Measurements from ENCODE around the gene NCAPH2. TPM values are rescaled to one million over a fixed set of nuclear protein-coding genes. Genes with fewer than 3 reads are reported as not detected.

NCAPH2 gene
- total RNA-seq, 1 donor from 2014 or later: 45.7 TPM

DNA sequence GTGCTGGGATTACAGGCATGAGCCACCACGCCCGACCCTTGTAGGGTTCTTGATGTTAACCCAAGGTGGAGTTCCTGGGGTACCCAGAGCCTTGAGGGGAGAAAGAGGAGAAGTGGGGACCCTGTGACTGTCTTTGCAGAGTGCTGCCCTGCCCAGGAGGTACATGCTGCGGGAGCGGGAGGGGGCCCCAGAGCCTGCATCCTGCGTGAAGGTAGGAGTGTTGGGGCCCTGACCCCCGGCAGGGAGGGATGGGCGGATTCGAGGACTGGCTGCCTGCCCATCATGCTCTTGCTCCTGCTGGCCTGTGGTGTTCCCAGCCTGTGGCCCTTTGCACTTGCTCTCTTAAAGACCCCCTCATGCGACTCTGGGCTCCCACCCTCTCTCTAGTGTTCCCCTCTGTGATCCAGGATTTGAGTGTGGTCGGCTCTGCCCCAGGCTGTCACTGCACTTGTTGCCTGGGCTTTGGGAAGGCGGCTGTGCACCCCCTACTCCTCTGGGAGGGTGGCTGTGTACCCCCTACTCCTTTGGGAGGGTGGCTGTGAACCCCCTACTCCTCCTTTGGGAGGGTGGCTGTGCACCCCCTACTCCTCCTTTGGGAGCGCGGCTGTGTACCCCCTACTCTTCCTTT lies 12.9 kb downstream of the NCAPH2 start:
- Histone ChIP-seq H3K4me1 (peaks cover 19% of the 10 kb centered on the region), H3K4me3 (no peak overlapping the region), H3K9me3 (no peaks in the 10 kb centered on the region), H3K27ac (no peak overlapping the region), H3K36me3 (peaks cover 0 to 71% of the 10 kb centered on the region in 2 donors), H3K27me3 (no peaks in the 10 kb centered on the region)
- intact Hi-C loops (cut with DNase I): loop anchor here (10.0 kb wide), 1 partner anchor 256 kb away; the partner anchor contains the start of gene MAPK12
- TF ChIP-seq POLR2A (IDR thresholded peaks at IDR 0.05): no peak
- no peak for TF ChIP-seq POLR2AphosphoS5 (IDR thresholded peaks at IDR 0.05; ENCODE audit: insufficient read depth in 1 of 2, low read depth in 1 of 2)
- TF ChIP-seq, protein P1, sequence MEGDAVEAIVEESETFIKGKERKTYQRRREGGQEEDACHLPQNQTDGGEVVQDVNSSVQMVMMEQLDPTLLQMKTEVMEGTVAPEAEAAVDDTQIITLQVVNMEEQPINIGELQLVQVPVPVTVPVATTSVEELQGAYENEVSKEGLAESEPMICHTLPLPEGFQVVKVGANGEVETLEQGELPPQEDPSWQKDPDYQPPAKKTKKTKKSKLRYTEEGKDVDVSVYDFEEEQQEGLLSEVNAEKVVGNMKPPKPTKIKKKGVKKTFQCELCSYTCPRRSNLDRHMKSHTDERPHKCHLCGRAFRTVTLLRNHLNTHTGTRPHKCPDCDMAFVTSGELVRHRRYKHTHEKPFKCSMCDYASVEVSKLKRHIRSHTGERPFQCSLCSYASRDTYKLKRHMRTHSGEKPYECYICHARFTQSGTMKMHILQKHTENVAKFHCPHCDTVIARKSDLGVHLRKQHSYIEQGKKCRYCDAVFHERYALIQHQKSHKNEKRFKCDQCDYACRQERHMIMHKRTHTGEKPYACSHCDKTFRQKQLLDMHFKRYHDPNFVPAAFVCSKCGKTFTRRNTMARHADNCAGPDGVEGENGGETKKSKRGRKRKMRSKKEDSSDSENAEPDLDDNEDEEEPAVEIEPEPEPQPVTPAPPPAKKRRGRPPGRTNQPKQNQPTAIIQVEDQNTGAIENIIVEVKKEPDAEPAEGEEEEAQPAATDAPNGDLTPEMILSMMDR (IDR thresholded peaks at IDR 0.05): no peak
- DNase-seq (ENCODE audit: extremely low spot score in 2 of 2): peak in 1 of 2 donors; percentile 93

DNA sequence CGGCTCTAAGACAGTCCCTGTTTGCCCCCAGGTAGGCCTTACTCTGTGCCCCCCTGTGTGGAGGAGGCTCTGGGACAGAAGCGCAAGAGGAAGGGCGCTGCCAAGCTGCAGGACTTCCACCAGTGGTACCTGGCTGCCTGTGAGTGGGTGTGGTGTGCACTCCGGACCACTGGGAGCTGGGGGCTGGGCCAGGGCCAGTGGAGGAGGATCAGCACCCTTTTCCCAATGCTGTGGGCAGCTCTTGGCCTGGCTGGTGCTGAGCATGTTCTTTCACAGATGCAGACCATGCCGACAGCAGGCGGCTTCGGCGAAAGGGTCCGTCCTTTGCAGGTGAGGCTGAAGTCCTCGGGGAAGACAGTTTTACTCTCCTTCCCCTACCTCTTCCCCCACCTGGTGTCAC lies 13.7 kb downstream of the NCAPH2 start:
- intact Hi-C loops (cut with DNase I): loop anchor here (10.0 kb wide), 1 partner anchor 257 kb away; the partner anchor contains the start of gene MAPK12
- H3K9me3 ChIP-seq: no peaks in the 10 kb centered on the region
- H3K4me3 ChIP-seq: no peak overlapping the region
- H3K27me3 ChIP-seq: no peaks in the 10 kb centered on the region
- TF ChIP-seq POLR2A (IDR thresholded peaks at IDR 0.05): no peak
- no peak for TF ChIP-seq POLR2AphosphoS5 (IDR thresholded peaks at IDR 0.05; ENCODE audit: insufficient read depth in 1 of 2, low read depth in 1 of 2)
- TF ChIP-seq, protein P1 (IDR thresholded peaks at IDR 0.05): no peak
- peaks cover 24% of the 10 kb centered on the region for H3K4me1 ChIP-seq
- H3K27ac ChIP-seq: no peak overlapping the region
- DNase-seq (ENCODE audit: extremely low spot score in 2 of 2): peak in 1 of 2 donors; percentile 85
- H3K36me3 ChIP-seq: peaks cover 0 to 69% of the 10 kb centered on the region in 2 donors

DNA sequence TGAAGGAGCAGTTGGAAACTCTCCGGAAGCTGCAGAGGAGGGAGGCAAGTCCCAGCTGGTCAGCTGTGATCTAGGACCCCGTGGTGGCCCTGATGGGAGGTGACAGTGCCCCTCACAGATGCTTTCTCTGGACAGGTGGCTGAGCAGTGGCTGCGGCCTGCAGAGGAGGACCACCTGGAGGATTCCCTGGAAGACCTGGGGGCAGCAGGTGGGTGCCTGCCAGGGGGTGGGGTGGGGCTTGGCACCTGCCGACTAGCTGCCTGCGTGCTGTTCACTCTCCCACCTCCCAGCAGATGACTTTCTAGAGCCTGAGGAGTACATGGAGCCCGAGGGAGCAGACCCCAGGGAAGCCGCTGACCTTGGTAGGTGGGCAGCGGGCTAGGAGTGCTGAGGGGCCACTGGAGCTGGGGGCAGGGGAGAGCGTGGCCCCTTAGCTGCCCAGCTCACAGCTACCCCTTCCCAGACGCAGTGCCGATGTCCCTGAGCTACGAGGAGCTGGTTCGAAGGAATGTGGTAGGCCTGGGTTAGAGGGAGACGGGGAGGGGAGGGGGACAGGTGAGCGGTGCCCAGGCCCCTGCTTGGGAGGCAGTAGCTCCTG lies 14.3 kb downstream of the NCAPH2 start:
- peak in 1 of 2 donors; percentile 85 for DNase-seq (ENCODE audit: extremely low spot score in 2 of 2)
- TF ChIP-seq, protein P1 (IDR thresholded peaks at IDR 0.05): no peak
- TF ChIP-seq POLR2AphosphoS5 (IDR thresholded peaks at IDR 0.05; ENCODE audit: insufficient read depth in 1 of 2, low read depth in 1 of 2) (no peak), POLR2A (IDR thresholded peaks at IDR 0.05) (no peak)
- intact Hi-C loops (cut with DNase I): loop anchor here (10.0 kb wide), 1 partner anchor 258 kb away; the partner anchor contains the start of gene MAPK12
- Histone ChIP-seq H3K4me1 (peaks cover 29% of the 10 kb centered on the region), H3K36me3 (peaks cover 0 to 64% of the 10 kb centered on the region in 2 donors), H3K27me3 (no peaks in the 10 kb centered on the region), H3K4me3 (no peak overlapping the region), H3K27ac (no peak overlapping the region), H3K9me3 (no peaks in the 10 kb centered on the region)

DNA sequence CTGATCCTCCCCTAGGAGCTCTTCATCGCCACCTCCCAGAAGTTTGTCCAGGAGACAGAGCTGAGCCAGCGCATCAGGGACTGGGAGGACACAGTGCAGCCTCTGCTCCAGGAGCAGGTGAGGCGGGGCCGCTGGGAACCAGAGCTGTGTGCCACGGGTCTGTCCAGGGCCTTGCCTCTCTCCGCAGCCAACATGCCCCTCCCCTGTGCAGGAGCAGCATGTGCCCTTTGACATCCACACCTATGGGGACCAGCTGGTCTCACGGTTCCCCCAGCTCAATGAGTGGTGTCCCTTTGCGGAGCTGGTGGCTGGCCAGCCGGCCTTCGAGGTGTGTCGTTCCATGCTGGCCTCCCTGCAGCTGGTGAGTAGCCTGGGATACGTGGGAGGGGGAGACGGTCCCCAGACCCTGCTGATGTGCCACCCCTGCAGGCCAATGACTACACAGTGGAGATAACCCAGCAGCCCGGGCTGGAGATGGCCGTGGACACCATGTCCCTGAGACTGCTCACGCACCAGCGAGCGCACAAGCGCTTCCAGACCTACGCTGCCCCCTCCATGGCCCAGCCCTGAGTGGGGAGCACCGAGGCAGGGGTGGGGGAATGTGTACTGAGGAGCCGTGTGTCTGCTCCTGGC lies 14.9 kb downstream of the NCAPH2 start:
- no peaks in the 10 kb centered on the region for H3K27me3 ChIP-seq
- peaks cover 31% of the 10 kb centered on the region for H3K4me1 ChIP-seq
- H3K9me3 ChIP-seq: no peaks in the 10 kb centered on the region
- no peak for DNase-seq (ENCODE audit: extremely low spot score in 2 of 2)
- intact Hi-C loops (cut with DNase I): loop anchor here (10.0 kb wide), 1 partner anchor 258 kb away; the partner anchor contains the start of gene MAPK12
- TF ChIP-seq, protein P1 (IDR thresholded peaks at IDR 0.05): no peak
- TF ChIP-seq POLR2AphosphoS5 (IDR thresholded peaks at IDR 0.05; ENCODE audit: insufficient read depth in 1 of 2, low read depth in 1 of 2) (no peak), POLR2A (IDR thresholded peaks at IDR 0.05) (no peak)
- H3K27ac ChIP-seq: no peak overlapping the region
- peaks cover 0 to 58% of the 10 kb centered on the region in 2 donors for H3K36me3 ChIP-seq
- H3K4me3 ChIP-seq: no peak overlapping the region
